ENCODE results near the gene FAM219B. TPM values are rescaled to one million over a fixed set of nuclear protein-coding genes. Genes with fewer than 3 reads are reported as not detected.

The FAM219B gene
- polyA plus RNA-seq (2011; rRNA removed) = 54.7 and 66.7 TPM in 2 replicates
- polyA minus RNA-seq (2011; rRNA and poly(A)+ RNA removed) = 15.9 and 23.1 TPM in 2 replicates

- H3K27me3 ChIP-seq (ENCODE audit: control insufficient read depth, insufficient read depth, low read length) = no peaks in the 10 kb centered on the region
- ChIA-PET CTCF (interaction anchor here (0.5 to 1.7 kb wide), 7 partner anchors 13 to 135 kb away, joined by 3 to 5 read pairs (median 4); partner anchors contain the start of gene CSK), POLR2A (interaction anchor here (0.5 to 1.3 kb wide), 2 partner anchors 17 to 31 kb away, joined by 3 read pairs; partner anchors contain the start of gene MPI)
- TF ChIP-seq CTCF (IDR thresholded peaks at IDR 0.05; ENCODE audit: insufficient read depth, low read depth, low read length) = no peak
- peaks cover 16% of the 10 kb centered on the region for H3K36me3 ChIP-seq (ENCODE audit: control insufficient read depth, insufficient read depth, low read length)
- H3K4me3 ChIP-seq (ENCODE audit: low read depth, low read length) = peak within 1 kb of the TSS; percentile 78
- DNase-seq (ENCODE audit: low read depth) = no peak
These were observed at the start of gene FAM219B for GRCh38 chr15:74906450-74907162. Gene FAM219B, minus strand, starts transcription at chr15:74906851. Its CDS starts 51 bp downstream, at chr15:74906800.

GRCh38 chr15:74955796-74956647 lies 49.4 kb upstream of the FAM219B start:
- ChIA-PET POLR2A (no interaction called here), CTCF (interaction anchor here (1.0 to 6.7 kb wide), 8 partner anchors 8 to 185 kb away, joined by 3 to 76 read pairs (median 4); partner anchors contain the start of genes CSK and FAM219B)
- peak overlapping the region; percentile 35 for H3K4me3 ChIP-seq (ENCODE audit: low read depth, low read length)
- no peak for DNase-seq (ENCODE audit: low read depth)
- peak; percentile 51 for TF ChIP-seq CTCF (IDR thresholded peaks at IDR 0.05; ENCODE audit: insufficient read depth, low read depth, low read length)
- no peaks in the 10 kb centered on the region for H3K36me3 ChIP-seq (ENCODE audit: control insufficient read depth, insufficient read depth, low read length)
- H3K27me3 ChIP-seq (ENCODE audit: control insufficient read depth, insufficient read depth, low read length) = peaks cover 13% of the 10 kb centered on the region

GRCh38 chr15:74955017-74955416 lies 48.4 kb upstream of the FAM219B start:
- ChIA-PET CTCF (interaction anchor here (0.7 to 6.7 kb wide), 6 partner anchors 9 to 410 kb away, joined by 3 to 76 read pairs (median 4); partner anchors contain the start of gene FAM219B), POLR2A (no interaction called here)
- no peaks in the 10 kb centered on the region for H3K36me3 ChIP-seq (ENCODE audit: control insufficient read depth, insufficient read depth, low read length)
- H3K4me3 ChIP-seq (ENCODE audit: low read depth, low read length) = no peak overlapping the region
- peaks cover 10% of the 10 kb centered on the region for H3K27me3 ChIP-seq (ENCODE audit: control insufficient read depth, insufficient read depth, low read length)
- TF ChIP-seq CTCF (IDR thresholded peaks at IDR 0.05; ENCODE audit: insufficient read depth, low read depth, low read length) = no peak
- DNase-seq (ENCODE audit: low read depth) = no peak

GRCh38 chr15:74954515-74954914 lies 47.9 kb upstream of the FAM219B start:
- DNase-seq (ENCODE audit: low read depth) = no peak
- POLR2A ChIA-PET = no interaction called here

More at GRCh38 chr15:74954515-74954914, 47.9 kb upstream of the FAM219B start:
- Histone ChIP-seq H3K27me3 (ENCODE audit: control insufficient read depth, insufficient read depth, low read length) (peaks cover 9% of the 10 kb centered on the region), H3K4me3 (ENCODE audit: low read depth, low read length) (no peak overlapping the region), H3K36me3 (ENCODE audit: control insufficient read depth, insufficient read depth, low read length) (no peaks in the 10 kb centered on the region)
- CTCF ChIA-PET = interaction anchor here (0.7 to 6.7 kb wide), 6 partner anchors 10 to 409 kb away, joined by 3 to 76 read pairs (median 4); partner anchors contain the start of gene FAM219B
- no peak for TF ChIP-seq CTCF (IDR thresholded peaks at IDR 0.05; ENCODE audit: insufficient read depth, low read depth, low read length)
